Activated gamma-delta T cell treated with anti-CD3 and anti-CD28 coated beads, Interleukin-2, amount 50 U/mL, for 16 hours (primary cell): ENCODE measurements around the gene CFHR4.
"Not testable (repeated sequence)": the region's sequence is repeated elsewhere in the genome, so short reads cannot be mapped to it uniquely, and the experiment has no call there.

Experiments
- DNase-seq: peaks from one replicate; pipeline ENCODE4 v3.0.0-alpha.2; 2020; ENCODE audit warnings: low read depth

CFHR4 gene

GRCh38 chr1:196887515-196888239 lies at the start of gene CFHR4:
CFHR4 (plus strand) TSS chr1:196888052; CDS start chr1:196888151, 99 bp downstream.
- DNase-seq = no peak

- not testable (repeated sequence) for DNase-seq
Measured at GRCh38 chr1:196849613-196850492, 38.0 kb upstream of the CFHR4 start.

- no peak for DNase-seq
Measured at GRCh38 chr1:196856053-196856452, 31.8 kb upstream of the CFHR4 start.

- DNase-seq = no peak
Measured at GRCh38 chr1:196857188-196857587, 30.7 kb upstream of the CFHR4 start.

GRCh38 chr1:196858811-196859210 lies 29.0 kb upstream of the CFHR4 start:
- DNase-seq = no peak

GRCh38 chr1:196860323-196860884 lies 27.4 kb upstream of the CFHR4 start:
- DNase-seq = no peak

GRCh38 chr1:196861429-196861828 lies 26.4 kb upstream of the CFHR4 start:
- no peak for DNase-seq

- no peak for DNase-seq
Measured at GRCh38 chr1:196866974-196867373, 20.9 kb upstream of the CFHR4 start.

- no peak for DNase-seq
Measured at GRCh38 chr1:196873385-196873784, 14.5 kb upstream of the CFHR4 start.

GRCh38 chr1:196875935-196876334 lies 11.9 kb upstream of the CFHR4 start:
- no peak for DNase-seq

GRCh38 chr1:196877964-196878363 lies 9.9 kb upstream of the CFHR4 start:
- no peak for DNase-seq

GRCh38 chr1:196886560-196886959 lies 1.3 kb upstream of the CFHR4 start:
- DNase-seq = not testable (repeated sequence)

- DNase-seq = no peak
Measured at GRCh38 chr1:196890668-196891067, 2.8 kb downstream of the CFHR4 start.

GRCh38 chr1:196891251-196891650 lies 3.4 kb downstream of the CFHR4 start:
- DNase-seq = no peak

GRCh38 chr1:196896355-196896754 lies 8.5 kb downstream of the CFHR4 start:
- no peak for DNase-seq

- DNase-seq = no peak
Measured at GRCh38 chr1:196897158-196897828, 9.4 kb downstream of the CFHR4 start.

GRCh38 chr1:196902344-196902743 lies 14.5 kb downstream of the CFHR4 start:
- no peak for DNase-seq

- no peak for DNase-seq
Measured at GRCh38 chr1:196910215-196910614, 22.4 kb downstream of the CFHR4 start.

GRCh38 chr1:196912283-196912682 lies 24.4 kb downstream of the CFHR4 start:
- DNase-seq = not testable (repeated sequence)

GRCh38 chr1:196926839-196927238 lies 39.0 kb downstream of the CFHR4 start:
- not testable (repeated sequence) for DNase-seq

GRCh38 chr1:196932853-196933252 lies 45.0 kb downstream of the CFHR4 start:
- DNase-seq = not testable (repeated sequence)

GRCh38 chr1:196933531-196934189 lies 45.8 kb downstream of the CFHR4 start:
- no peak for DNase-seq
